HG03064 (cell line): ENCODE results near the gene FAM163B.

ENCODE experiments used
- ATAC-seq: cut with Tn5 transposase; IDR thresholded peaks from one replicate; pipeline ENCODE4 v1.9.1; 2021; ENCODE audit warnings: low read depth; ENCODE audit not compliant: unreplicated experiment

FAM163B gene

GRCh38 chr9:133621725-133622267 is 12.6 kb upstream of the FAM163B start:
- no peak for ATAC-seq

GRCh38 chr9:133619791-133620190 is 10.6 kb upstream of the FAM163B start:
- ATAC-seq: no peak

GRCh38 chr9:133618726-133619125 is 9.5 kb upstream of the FAM163B start:
- no peak for ATAC-seq

GRCh38 chr9:133616643-133617405 is 7.6 kb upstream of the FAM163B start:
- ATAC-seq: no peak

- ATAC-seq: no peak
These were observed 6.5 kb upstream of the FAM163B start for GRCh38 chr9:133615606-133616188.

- ATAC-seq: no peak
These were observed 6.0 kb upstream of the FAM163B start for GRCh38 chr9:133615186-133615585.

GRCh38 chr9:133614678-133615077 is 5.5 kb upstream of the FAM163B start:
- no peak for ATAC-seq

GRCh38 chr9:133614056-133614455 is 4.9 kb upstream of the FAM163B start:
- no peak for ATAC-seq

- no peak for ATAC-seq
These were observed 4.2 kb upstream of the FAM163B start for GRCh38 chr9:133613432-133613831.

GRCh38 chr9:133612816-133613215 is 3.6 kb upstream of the FAM163B start:
- no peak for ATAC-seq

GRCh38 chr9:133612051-133612450 is 2.9 kb upstream of the FAM163B start:
- no peak for ATAC-seq

GRCh38 chr9:133610845-133611244 is 1.7 kb upstream of the FAM163B start:
- no peak for ATAC-seq

- no peak for ATAC-seq
These were observed 300 bp downstream of the FAM163B start for GRCh38 chr9:133608889-133609288.

GRCh38 chr9:133608382-133608781 is 807 bp downstream of the FAM163B start:
- no peak for ATAC-seq

- ATAC-seq: no peak
These were observed 1.2 kb downstream of the FAM163B start for GRCh38 chr9:133607976-133608375.

- ATAC-seq: no peak
These were observed 1.8 kb downstream of the FAM163B start for GRCh38 chr9:133607381-133607780.

- ATAC-seq: no peak
These were observed 2.5 kb downstream of the FAM163B start for GRCh38 chr9:133606708-133607025.

- no peak for ATAC-seq
These were observed 3.1 kb downstream of the FAM163B start for GRCh38 chr9:133605856-133606707.

- no peak for ATAC-seq
These were observed 3.7 kb downstream of the FAM163B start for GRCh38 chr9:133605446-133605845.

- no peak for ATAC-seq
These were observed 4.3 kb downstream of the FAM163B start for GRCh38 chr9:133604856-133605255.

- no peak for ATAC-seq
These were observed 5.0 kb downstream of the FAM163B start for GRCh38 chr9:133604214-133604613.
